ENCODE results near the gene MXD1.
A peak's percentile ranks its signal among the peaks of the same experiment; 100 is the strongest.
"Not testable (repeated sequence)": the region's sequence is repeated elsewhere in the genome, so short reads cannot be mapped to it uniquely, and the experiment has no call there.

Gene MXD1

GRCh38 chr2:69914950-69915945, at the start of gene MXD1:
Gene MXD1 (plus strand): TSS chr2:69915109. CDS start chr2:69915331, 222 bp downstream.
- peak; percentile 97 for DNase-seq

- no peak for DNase-seq
Measured at GRCh38 chr2:69888451-69888850, 26.5 kb upstream of the MXD1 start.

- no peak for DNase-seq
Measured at GRCh38 chr2:69889302-69889701, 25.6 kb upstream of the MXD1 start.

GRCh38 chr2:69890881-69891280, 24.0 kb upstream of the MXD1 start:
- no peak for DNase-seq

- DNase-seq, result not testable (repeated sequence)
Measured at GRCh38 chr2:69892838-69893424, 22.0 kb upstream of the MXD1 start.

GRCh38 chr2:69893684-69894551, 21.0 kb upstream of the MXD1 start, which contains the start of gene SNRNP27:
Gene SNRNP27 (plus strand): TSS chr2:69893956. CDS start chr2:69893985, 29 bp downstream.
- peak; percentile 92 for DNase-seq

GRCh38 chr2:69894737-69895136, 20.2 kb upstream of the MXD1 start:
- DNase-seq, result not testable (repeated sequence)

GRCh38 chr2:69902213-69902922, 12.5 kb upstream of the MXD1 start:
- no peak for DNase-seq

- DNase-seq, result no peak
Measured at GRCh38 chr2:69907216-69907615, 7.7 kb upstream of the MXD1 start.

GRCh38 chr2:69911985-69912563, 2.8 kb upstream of the MXD1 start:
- peak; percentile 32 for DNase-seq

- DNase-seq, result peak; percentile 98
Measured at GRCh38 chr2:69914164-69914949, 552 bp upstream of the MXD1 start.

GRCh38 chr2:69916106-69916505, 1.2 kb downstream of the MXD1 start:
- no peak for DNase-seq

- DNase-seq, result no peak
Measured at GRCh38 chr2:69917852-69918251, 2.9 kb downstream of the MXD1 start.

- no peak for DNase-seq
Measured at GRCh38 chr2:69918401-69918800, 3.5 kb downstream of the MXD1 start.

- no peak for DNase-seq
Measured at GRCh38 chr2:69923116-69923515, 8.2 kb downstream of the MXD1 start.

GRCh38 chr2:69926849-69927515, 12.1 kb downstream of the MXD1 start:
- no peak for DNase-seq

GRCh38 chr2:69931832-69932595, 17.1 kb downstream of the MXD1 start:
- no peak for DNase-seq

- DNase-seq, result no peak
Measured at GRCh38 chr2:69932596-69932922, 17.6 kb downstream of the MXD1 start.

GRCh38 chr2:69933254-69933828, 18.4 kb downstream of the MXD1 start:
- no peak for DNase-seq
